HG02981 (cell line): ENCODE results near the gene PDK1.
A peak's percentile ranks its signal among the peaks of the same experiment; 100 is the strongest.
"Not testable (repeated sequence)": the region's sequence is repeated elsewhere in the genome, so short reads cannot be mapped to it uniquely, and the experiment has no call there.

ENCODE experiments used
- ATAC-seq: cut with Tn5 transposase; IDR thresholded peaks from one replicate; pipeline ENCODE4 v1.9.1; 2021; ENCODE audit warnings: mild to moderate bottlenecking, moderate library complexity; ENCODE audit not compliant: unreplicated experiment

Gene PDK1

GRCh38 chr2:172592190-172592589 lies 36.3 kb downstream of the PDK1 start:
- ATAC-seq: not testable (repeated sequence)

DNA sequence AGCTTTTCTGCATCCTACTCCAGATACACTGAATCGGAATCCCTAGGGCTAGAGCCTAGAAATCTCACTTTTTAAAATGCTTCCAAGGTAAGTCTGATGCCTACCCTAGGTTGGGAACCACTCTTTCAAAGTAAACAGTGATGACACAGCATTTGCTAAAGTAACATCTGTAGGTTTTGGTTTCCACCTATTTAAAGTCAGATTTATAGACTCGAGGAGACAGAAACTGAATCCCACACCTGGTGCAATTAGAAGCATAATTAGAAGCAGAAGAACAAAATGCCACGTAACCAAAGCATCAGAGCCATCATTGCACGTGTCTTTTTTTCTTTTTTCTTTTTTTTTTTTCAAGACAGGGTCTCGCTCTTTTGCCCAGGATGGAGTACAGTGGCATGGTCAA lies 40.9 kb downstream of the PDK1 start:
- peak; percentile 37 for ATAC-seq

DNA sequence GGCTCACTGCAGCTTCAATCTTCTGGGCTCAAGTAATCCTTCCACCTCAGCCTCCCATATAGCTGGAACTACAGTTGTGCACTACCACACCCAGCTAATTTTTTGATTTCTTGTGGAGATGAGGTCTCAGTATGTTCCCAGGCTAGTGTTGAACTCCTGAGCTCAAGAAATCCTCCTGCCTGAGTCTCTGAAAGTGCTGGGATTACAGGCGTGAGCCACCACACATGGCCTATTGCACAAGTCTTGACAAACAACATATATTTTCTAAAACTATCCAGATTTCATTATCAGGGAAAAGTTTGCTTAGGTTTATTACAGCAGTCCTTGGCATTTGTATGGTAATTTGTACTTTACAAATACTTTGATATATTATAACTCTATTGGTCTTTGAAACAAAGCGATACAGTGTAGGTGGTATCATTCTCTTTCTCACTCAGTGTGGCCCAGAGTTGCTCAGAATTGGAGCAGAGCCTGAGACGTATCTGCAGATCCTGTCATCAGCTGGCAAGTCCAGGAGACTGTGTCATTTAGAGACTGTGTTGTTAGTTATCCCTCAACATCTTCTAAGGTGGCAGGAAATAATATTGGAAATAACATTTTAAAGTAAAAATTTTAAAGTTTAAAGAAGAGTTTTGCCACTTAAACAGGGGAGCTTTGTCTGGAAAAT lies 41.4 kb downstream of the PDK1 start:
- no peak for ATAC-seq

DNA sequence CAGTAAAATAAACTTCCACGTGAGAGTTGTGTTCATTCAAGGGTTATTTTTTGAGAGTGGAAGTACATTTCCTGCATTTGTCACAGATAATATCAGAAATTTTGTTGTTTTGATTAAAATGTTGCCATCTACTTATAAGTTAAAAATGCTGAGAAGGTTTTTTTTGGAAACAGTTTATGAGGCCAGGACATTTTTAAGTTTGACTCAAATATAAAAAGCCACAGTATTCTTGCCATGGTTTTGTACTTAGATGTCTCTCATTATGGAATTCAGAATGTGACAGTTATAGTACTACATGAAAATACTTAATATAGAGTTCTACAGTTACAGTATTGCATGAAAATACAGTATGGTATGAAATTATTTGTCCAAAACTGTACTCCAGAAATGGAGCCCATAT lies 44.1 kb downstream of the PDK1 start:
- no peak for ATAC-seq

DNA sequence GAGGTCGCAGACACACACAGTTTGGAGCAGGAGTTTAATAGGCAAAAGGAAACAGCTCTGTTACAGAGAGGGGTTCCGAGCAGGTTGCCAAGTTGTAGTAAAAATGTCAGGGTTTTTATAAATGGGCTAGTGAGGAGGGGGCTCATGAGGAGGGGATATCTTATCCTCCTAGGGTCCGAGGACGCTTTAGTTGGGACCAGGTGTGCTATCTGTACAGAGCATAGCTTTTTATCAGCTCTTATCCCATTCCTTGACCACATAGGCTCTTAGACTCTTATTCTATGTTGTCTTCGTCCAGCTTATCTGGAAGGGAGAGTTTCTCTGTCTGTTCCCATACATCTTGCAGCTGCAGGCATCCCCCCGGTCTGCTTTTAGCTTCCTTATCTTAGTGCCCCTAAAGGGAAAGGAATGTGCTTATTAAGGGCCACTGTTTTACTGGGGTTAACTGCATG lies 44.7 kb downstream of the PDK1 start:
- no peak for ATAC-seq

DNA sequence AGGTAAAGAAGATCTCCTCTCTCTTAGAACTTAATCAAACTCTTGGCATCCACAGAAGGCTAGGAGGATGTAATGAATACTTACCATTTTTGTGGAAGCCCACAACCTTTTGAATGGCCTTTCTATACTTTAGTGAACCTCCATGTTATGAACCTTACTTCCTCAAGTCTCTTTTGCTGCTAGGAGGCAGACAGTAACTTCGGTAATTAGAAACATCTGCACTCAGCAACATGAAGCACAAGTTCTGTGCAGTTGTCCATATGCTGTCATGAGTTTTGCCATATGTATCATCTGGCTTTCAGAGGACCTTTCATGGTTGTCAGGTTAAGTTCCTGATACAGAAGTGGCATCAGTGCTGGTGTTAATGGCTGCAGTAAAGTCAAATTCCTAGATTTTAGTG lies 50.4 kb downstream of the PDK1 start:
- no peak for ATAC-seq

GRCh38 chr2:172607379-172607928 lies 51.6 kb downstream of the PDK1 start:
- ATAC-seq: no peak

DNA sequence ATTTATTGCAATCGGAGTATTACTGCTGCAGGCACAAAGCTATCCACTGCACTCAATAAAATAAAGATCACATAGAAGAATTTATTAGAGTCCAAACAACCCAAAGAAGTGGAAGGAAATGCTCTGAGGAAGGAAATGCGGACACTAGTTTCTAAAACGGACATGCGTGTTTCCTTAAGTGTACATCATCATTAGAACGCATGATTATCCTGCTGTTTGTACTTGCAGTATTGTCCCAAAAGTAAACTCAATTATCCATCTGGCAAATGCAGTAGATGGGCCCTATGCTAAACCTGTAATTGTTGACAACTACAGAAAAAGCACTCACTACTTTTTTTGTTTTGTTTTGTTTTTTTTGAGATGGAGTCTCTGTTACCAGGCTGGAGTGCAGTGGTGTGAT lies 53.6 kb downstream of the PDK1 start:
- ATAC-seq: no peak

- ATAC-seq: no peak
Measured at GRCh38 chr2:172612051-172612450, 56.2 kb downstream of the PDK1 start.

DNA sequence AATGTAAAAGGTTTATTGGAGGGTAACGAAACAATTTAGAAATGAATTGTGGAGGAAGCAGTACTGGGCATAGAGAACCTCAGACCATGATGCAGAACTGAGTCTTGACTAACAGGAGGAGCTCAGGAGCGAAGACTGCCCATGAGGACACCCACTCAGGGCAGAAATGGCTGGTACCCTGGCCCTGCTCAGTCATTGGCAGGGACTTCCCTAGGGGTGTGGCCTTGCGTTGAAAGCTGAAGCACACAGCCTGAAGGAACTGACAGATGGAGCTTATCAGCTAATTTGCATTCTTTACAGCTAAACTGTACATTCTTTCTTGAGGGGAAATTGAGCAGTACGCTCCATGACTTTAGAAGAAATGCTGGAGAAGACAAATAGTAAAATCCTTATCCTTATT lies 57.1 kb downstream of the PDK1 start:
- no peak for ATAC-seq

DNA sequence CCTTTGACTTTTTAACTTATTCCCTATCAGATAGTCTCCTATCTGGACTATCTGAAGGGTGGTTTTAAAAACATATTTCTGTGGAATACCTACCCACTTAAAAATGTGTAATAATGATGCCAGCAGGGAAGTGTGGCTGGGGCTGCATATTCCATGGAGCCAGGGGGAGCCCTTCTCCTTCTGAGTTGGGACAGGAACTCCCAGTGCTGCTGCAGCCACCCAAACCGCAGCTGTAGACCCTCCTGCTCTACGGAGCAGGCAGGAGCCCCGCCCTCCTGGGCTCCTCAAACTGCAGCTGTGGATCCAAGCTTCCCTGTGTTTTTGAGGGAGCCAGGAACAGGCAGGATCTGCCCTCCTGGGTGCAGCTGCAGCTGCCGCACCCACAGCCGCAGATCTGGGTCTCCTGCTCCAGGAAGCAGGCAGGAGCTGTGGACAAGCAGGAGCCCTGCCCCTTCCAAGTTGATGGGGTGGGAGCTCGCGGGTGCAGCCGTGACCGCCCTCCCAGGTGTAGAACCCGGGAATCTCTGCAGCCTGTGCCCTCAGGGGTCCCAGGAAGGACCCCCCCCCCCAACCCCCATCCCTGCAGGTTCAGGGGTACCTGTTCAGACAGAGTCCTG lies 57.8 kb downstream of the PDK1 start:
- ATAC-seq: no peak

DNA sequence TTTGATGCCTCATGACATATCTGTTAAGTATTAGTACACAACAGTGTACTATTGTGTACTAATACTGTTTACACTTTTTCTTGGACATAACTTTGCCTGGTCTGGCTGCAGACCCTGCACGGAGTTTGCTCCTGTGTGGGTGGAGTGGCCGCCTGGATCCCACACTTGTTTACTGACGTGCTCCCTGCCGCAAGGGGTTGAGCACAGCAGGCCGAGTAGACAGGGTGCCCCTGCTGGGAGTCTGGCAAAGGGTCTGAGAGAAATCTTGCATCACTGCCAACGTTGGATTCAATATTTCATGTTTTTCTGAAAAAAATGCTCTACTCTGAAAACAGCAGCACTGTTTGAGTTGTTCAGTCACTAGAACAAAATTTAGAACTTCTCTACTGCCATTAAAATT lies 59.0 kb downstream of the PDK1 start:
- no peak for ATAC-seq

GRCh38 chr2:172615727-172616261 lies 59.9 kb downstream of the PDK1 start:
- no peak for ATAC-seq

- no peak for ATAC-seq
Measured at GRCh38 chr2:172617115-172617514, 61.2 kb downstream of the PDK1 start.

DNA sequence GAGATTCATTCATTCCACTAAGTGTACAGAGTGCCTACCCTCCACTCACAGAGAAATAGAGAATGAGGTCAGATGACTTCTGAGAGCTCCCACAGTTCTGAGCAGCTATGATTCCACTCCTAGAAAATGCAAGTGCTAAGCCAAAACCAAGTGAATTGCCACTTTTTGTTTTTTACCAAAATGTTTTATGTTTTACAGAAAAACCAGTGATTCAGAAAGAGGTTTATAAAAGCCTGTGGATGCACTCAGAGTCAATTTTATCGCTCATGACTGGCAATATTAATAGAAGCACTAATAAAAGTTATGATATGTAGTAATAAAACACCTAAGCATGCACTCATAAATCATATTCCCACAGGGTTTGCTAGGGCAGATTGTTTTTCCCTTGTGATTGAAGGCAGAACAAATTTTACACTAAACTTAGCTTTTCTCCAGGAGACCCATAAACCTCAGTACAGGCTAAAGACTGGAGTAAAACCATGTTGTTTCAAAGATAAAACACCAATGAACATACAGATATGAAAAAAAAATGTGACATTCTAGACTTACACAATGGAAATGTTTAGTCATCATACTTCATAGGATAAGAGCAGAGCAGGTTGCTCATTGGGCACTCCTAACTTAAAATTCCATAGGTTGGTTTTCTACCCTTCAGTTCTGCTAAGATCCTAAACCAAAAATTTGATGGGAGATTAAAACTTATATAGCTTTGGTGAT lies 67.5 kb downstream of the PDK1 start:
- no peak for ATAC-seq

DNA sequence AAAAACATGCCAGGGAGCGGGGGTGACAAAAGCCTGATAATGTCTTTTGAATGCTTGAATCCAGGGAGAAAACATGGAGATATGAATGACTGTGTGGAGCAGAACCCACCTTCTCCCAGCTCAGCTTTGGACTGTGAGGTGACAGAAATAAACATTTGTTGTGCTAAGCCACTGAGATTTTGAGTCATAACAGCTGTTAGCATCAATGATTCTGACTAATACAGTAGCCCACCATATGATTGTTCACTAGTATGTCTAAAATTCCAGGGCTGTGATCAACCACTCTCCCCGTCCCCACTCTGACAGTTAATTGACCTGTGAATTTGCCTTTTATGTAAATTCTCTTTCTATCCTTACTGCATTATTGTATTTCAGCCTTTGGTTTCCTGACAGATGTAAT lies 69.1 kb downstream of the PDK1 start:
- ATAC-seq: no peak

DNA sequence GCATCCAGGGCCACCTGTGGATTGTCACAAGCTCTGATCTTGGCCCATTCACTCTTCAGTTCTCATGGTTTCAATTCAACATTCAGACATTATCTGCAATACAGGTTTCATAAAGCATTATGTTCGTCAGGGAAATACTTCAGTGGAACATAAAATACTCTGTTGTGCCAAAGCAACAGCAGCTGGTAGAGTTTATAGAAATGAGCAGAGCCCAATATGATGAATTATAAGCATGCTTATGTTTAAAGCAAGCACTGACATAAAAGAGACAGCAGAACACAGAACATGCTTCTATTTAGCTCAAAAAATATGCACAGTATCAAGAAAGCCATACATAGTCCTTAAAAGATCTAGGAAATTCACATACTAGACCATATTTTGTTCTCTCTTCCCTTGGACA lies 71.3 kb downstream of the PDK1 start:
- no peak for ATAC-seq

- no peak for ATAC-seq
Measured at GRCh38 chr2:172628085-172628484, 72.2 kb downstream of the PDK1 start.

- no peak for ATAC-seq
Measured at GRCh38 chr2:172629586-172629985, 73.7 kb downstream of the PDK1 start.

GRCh38 chr2:172630181-172630580 lies 74.3 kb downstream of the PDK1 start:
- no peak for ATAC-seq

- ATAC-seq: no peak
Measured at GRCh38 chr2:172634477-172634876, 78.6 kb downstream of the PDK1 start.

GRCh38 chr2:172635548-172635947 lies 79.7 kb downstream of the PDK1 start:
- ATAC-seq: no peak
